Spleen (tissue), 11 donors: ENCODE measurements around the gene GET3. TPM values are rescaled to one million over a fixed set of nuclear protein-coding genes. Genes with fewer than 3 reads are reported as not detected.
A peak's percentile ranks its signal among the peaks of the same experiment; 100 is the strongest.

Source experiments
- DNase-seq: peaks from one replicate; pipeline ENCODE4 v3.0.0-alpha.2; 2020
- H3K27ac ChIP-seq, 8 donors: fragments of 200-600 bp; sonication (generic) in 7 of 8; 1 replicate in 4 of 8; 2 replicates in 4 of 8; pipeline versions ENCODE4 v1.5.0 to v1.8.0; 2016 to 2021; ENCODE audit warnings: inconsistent platforms in 4 of 8, mild to moderate bottlenecking in 4 of 8, moderate library complexity in 1 of 8
- H3K27me3 ChIP-seq, 7 donors: fragments of 200-600 bp; sonication (generic) in 6 of 7; replicated peaks in 1 of 7; 1 replicate in 4 of 7; 2 replicates in 3 of 7; pipeline versions ENCODE4 v1.5.0 to v1.8.0; 2016 to 2021; ENCODE audit warnings: inconsistent platforms in 3 of 7, mild to moderate bottlenecking in 1 of 7
- H3K36me3 ChIP-seq, 6 donors: fragments of 200-600 bp; sonication (generic) in 5 of 6; 1 replicate in 4 of 6; 2 replicates in 2 of 6; pipeline versions ENCODE4 v1.5.0 to v1.8.0; 2016 to 2021; ENCODE audit warnings: inconsistent platforms in 2 of 6
- H3K4me1 ChIP-seq, 6 donors: fragments of 200-600 bp; sonication (generic) in 5 of 6; 1 replicate in 3 of 6; 2 replicates in 3 of 6; pipeline versions ENCODE4 v1.5.0 to v1.8.0; 2016 to 2021; ENCODE audit warnings: inconsistent platforms in 3 of 6
- H3K4me3 ChIP-seq, 8 donors: fragments of 200-600 bp; sonication (generic) in 7 of 8; 1 replicate in 4 of 8; 2 replicates in 4 of 8; pipeline versions ENCODE4 v1.5.0 to v1.8.0; 2016 to 2021; ENCODE audit warnings: inconsistent platforms in 4 of 8, mild to moderate bottlenecking in 4 of 8, moderate library complexity in 2 of 8
- H3K9me3 ChIP-seq, 8 donors: fragments of 200-600 bp; sonication (generic) in 7 of 8; 1 replicate in 4 of 8; 2 replicates in 4 of 8; pipeline versions ENCODE4 v1.5.0 to v1.8.0; 2016 to 2021; ENCODE audit warnings: inconsistent platforms in 4 of 8
- CTCF ChIP-seq, 11 experiments: fragments of 200-600 bp in 7 of 11; fragments of 450-650 bp in 4 of 11; sonication (generic) in 4 of 11; IDR thresholded peaks in 8 of 11; conservative IDR thresholded peaks in 3 of 11; 1 replicate in 7 of 11; 2 replicates in 4 of 11; pipeline versions ENCODE4 v1.4.0 to v1.8.0; 2016 to 2021; ENCODE audit warnings: antibody characterized with exemption in 11 of 11, inconsistent platforms in 4 of 11, mild to moderate bottlenecking in 1 of 11
- POLR2A ChIP-seq, 3 donors: fragments of 450-650 bp; IDR thresholded peaks; one replicate each; pipeline ENCODE4 v1.5.1; 2017; ENCODE audit warnings: antibody characterized with exemption in 3 of 3, mild to moderate bottlenecking in 1 of 3
- POLR2AphosphoS5 ChIP-seq, 3 donors: sonication (generic); formaldehyde crosslinking; IDR thresholded peaks; one replicate each; pipeline ENCODE4 v1.5.1; 2017; ENCODE audit warnings: antibody characterized with exemption in 3 of 3
- WGBS, 5 donors: extraction: QIAGEN DNeasy Blood & Tissue Kit in 3 of 5; methylation state at CpG; one replicate each; pipeline versions ENCODE4 v1.1.5 to v1.1.7; 2013 to 2018; 5-methylcytosine and 5-hydroxymethylcytosine counted together
- intact Hi-C: fragments of 100-400 bp; cut with DNase I; formaldehyde crosslinking; loops from one replicate; pipeline ENCODE4 v1.15.0; 2023; ENCODE audit warnings: low total_unique reads
- polyA plus RNA-seq, 3 donors: library from polyadenylated mRNA; stranded (reverse); fragments of 200-250 nt; gene quantifications; one replicate each; pipeline ENCODE4 v1.2.1, GENCODE V29; 2013
- total RNA-seq, 7 donors: library from RNA; depleted of rRNA in 3 of 7; stranded (reverse); fragments of >200 nt in 3 of 7; fragmentation: NEBNext Ultra II Directional in 4 of 7; extraction: Animal tissue kit (Norgen Biotek cat#: 25700) in 4 of 7; gene quantifications; one replicate each; pipeline versions ENCODE4 v1.1.0 to v1.2.1, GENCODE V29; 2016 to 2021
- donor health status: healthy with polysubstance abuse.
- donor health status: DM: no; HTN: no; CAD: no; lungs with moderate emphysema.
- donor health status: DM: no; HTN: no; CAD: no.
- donor health status: Bipolar disorder and iron deficiency.
- donor health status: healthy.
- donor health status: DM: no; HTN: no; CAD: no.
- donor health status: DM: yes; HTN: yes; CAD: no.

The GET3 gene
- total and polyA plus RNA-seq, 10 donors = 32.7 to 68.0 (median 41.2) TPM

- Histone ChIP-seq H3K27ac (no peak overlapping the region), H3K4me3 (no peak overlapping the region), H3K36me3 (peaks cover 0 to 11% (median 0%) of the 10 kb centered on the region in 6 donors), H3K9me3 (no peaks in the 10 kb centered on the region), H3K4me1 (peaks cover 13 to 35% (median 30%) of the 10 kb centered on the region in 6 donors), H3K27me3 (no peaks in the 10 kb centered on the region)
- TF ChIP-seq POLR2AphosphoS5 (IDR thresholded peaks at IDR 0.05) (no peak), CTCF (IDR thresholded peaks at IDR 0.05 in 8 of 11, conservative IDR thresholded peaks at IDR 0.05 in 3 of 11) (peak in 1 of 11 experiments; percentile 17)
- 89 to 94% (median 90%) methylated on average over 2 of the region's 2 CpGs for WGBS, 5 donors
- intact Hi-C loops = loop anchor here (5.0 kb wide), 1 partner anchor 34 kb away; the partner anchor contains the start of gene RNASEH2A
- DNase-seq = no peak
Observed at GRCh38 chr19:12773571-12773970, 36.3 kb downstream of the GET3 start.

- 23 to 40% (median 24%) methylated on average over 25 to 58 of the region's 58 CpGs for WGBS, 5 donors
- peak within 1 kb of the TSS; percentile 53 to 76 (median 62) for H3K4me3 ChIP-seq
- TF ChIP-seq POLR2A (IDR thresholded peaks at IDR 0.05) (no peak), CTCF (IDR thresholded peaks at IDR 0.05 in 8 of 11, conservative IDR thresholded peaks at IDR 0.05 in 3 of 11) (no peak), POLR2AphosphoS5 (IDR thresholded peaks at IDR 0.05) (no peak)
- peaks cover 0 to 5% (median 0%) of the 10 kb centered on the region in 6 donors for H3K36me3 ChIP-seq
- intact Hi-C loops = loop anchor here (5.0 kb wide), 1 partner anchor 32 kb away; the partner anchor contains the start of gene RNASEH2A
- peaks cover 23 to 48% (median 43%) of the 10 kb centered on the region in 6 donors for H3K4me1 ChIP-seq
- no peaks in the 10 kb centered on the region for H3K9me3 ChIP-seq
- H3K27ac ChIP-seq = peak within 1 kb of the TSS; percentile 72 to 98 (median 76)
- no peaks in the 10 kb centered on the region for H3K27me3 ChIP-seq
- DNase-seq = peak; percentile 93
Observed at GRCh38 chr19:12774588-12775555, 37.6 kb downstream of the GET3 start, which contains the start of gene HOOK2. HOOK2 (minus strand) TSS chr19:12775552; CDS start chr19:12775449, 103 bp downstream.

- intact Hi-C loops = no loop called here
- H3K27me3 ChIP-seq = no peaks in the 10 kb centered on the region
- H3K4me1 ChIP-seq = peaks cover 32 to 70% (median 60%) of the 10 kb centered on the region in 6 donors
- no peaks in the 10 kb centered on the region for H3K9me3 ChIP-seq
- H3K4me3 ChIP-seq = peak overlapping the region; percentile 31 to 79 (median 56)
- no peak for TF ChIP-seq POLR2A (IDR thresholded peaks at IDR 0.05)
- peak; percentile 88 to 98 (median 97) for TF ChIP-seq CTCF (IDR thresholded peaks at IDR 0.05 in 8 of 11, conservative IDR thresholded peaks at IDR 0.05 in 3 of 11)
- TF ChIP-seq POLR2AphosphoS5 (IDR thresholded peaks at IDR 0.05) = peak; percentile 64 to 89 (median 72)
- peak; percentile 96 for DNase-seq
- WGBS, 5 donors = 11 to 13% (median 12%) methylated on average over 42 to 43 of the region's 43 CpGs
- H3K27ac ChIP-seq = peak overlapping the region; percentile 79 to 98 (median 96)
- H3K36me3 ChIP-seq = no peaks in the 10 kb centered on the region
Observed at GRCh38 chr19:12777217-12778016, 40.1 kb downstream of the GET3 start.
